SJCRH30 (cell line): Measurements from ENCODE around the gene SLC4A4. TPM values are rescaled to one million over a fixed set of nuclear protein-coding genes. Genes with fewer than 3 reads are reported as not detected.

Experiments
- DNase-seq, 2 experiments: peaks; one replicate each; pipeline ENCODE4 v3.0.0-alpha.2; 2015 to 2020
- H3K27ac ChIP-seq: fragments of 250-450 bp; sonication (Bioruptor Pico); 2 replicates; pipeline ENCODE4 v1.5.1; 2020; ENCODE audit warnings: mild to moderate bottlenecking, moderate library complexity
- H3K27me3 ChIP-seq: fragments of 250-450 bp; sonication (Bioruptor Pico); 2 replicates; pipeline ENCODE4 v1.5.1; 2020; ENCODE audit warnings: mild to moderate bottlenecking, moderate library complexity
- H3K36me3 ChIP-seq: fragments of 250-450 bp; sonication (Bioruptor Pico); 2 replicates; pipeline ENCODE4 v1.5.1; 2020; ENCODE audit warnings: mild to moderate bottlenecking, moderate library complexity
- H3K4me1 ChIP-seq: fragments of 250-450 bp; sonication (Bioruptor Pico); 2 replicates; pipeline ENCODE4 v1.5.1; 2020; ENCODE audit warnings: mild to moderate bottlenecking, moderate library complexity
- H3K4me3 ChIP-seq: fragments of 250-450 bp; sonication (Bioruptor Pico); 2 replicates; pipeline ENCODE4 v1.5.1; 2020; ENCODE audit warnings: mild to moderate bottlenecking, moderate library complexity
- H3K9me3 ChIP-seq: fragments of 250-450 bp; sonication (Bioruptor Pico); replicated peaks from 2 replicates; pipeline ENCODE4 v1.5.1; 2020; ENCODE audit warnings: mild to moderate bottlenecking, moderate library complexity
- total RNA-seq: library from RNA; depleted of rRNA; stranded (reverse); fragments of >200 nt; shearing (Covaris generic); gene quantifications from 2 replicates; pipeline ENCODE4 v1.2.3, GENCODE V29; 2014; rRNA removed

Gene SLC4A4
- total RNA-seq, result 0.04 and 0.05 TPM in 2 replicates

- Histone ChIP-seq H3K36me3 (no peaks in the 10 kb centered on the region), H3K27me3 (peaks cover 4% of the 10 kb centered on the region; the same call in 1 of the 2 replicates), H3K27ac (no peak within 1 kb of the TSS), H3K4me1 (no peaks in the 10 kb centered on the region), H3K4me3 (no peak within 1 kb of the TSS), H3K9me3 (no peaks in the 10 kb centered on the region)
- no peak for DNase-seq
Measured at GRCh38 chr4:71338846-71339593, at the start of gene SLC4A4. Gene SLC4A4, plus strand, starts transcription at chr4:71339020.

GRCh38 chr4:71290074-71290473 lies 48.7 kb upstream of the SLC4A4 start:
- no peak for DNase-seq
- Histone ChIP-seq H3K9me3 (no peaks in the 10 kb centered on the region), H3K27ac (no peak overlapping the region), H3K36me3 (no peaks in the 10 kb centered on the region), H3K4me1 (no peaks in the 10 kb centered on the region), H3K4me3 (no peak overlapping the region), H3K27me3 (no peaks in the 10 kb centered on the region)

GRCh38 chr4:71290476-71290875 lies 48.3 kb upstream of the SLC4A4 start:
- no peaks in the 10 kb centered on the region for H3K36me3 ChIP-seq
- H3K4me3 ChIP-seq, result no peak overlapping the region
- no peaks in the 10 kb centered on the region for H3K27me3 ChIP-seq
- no peak overlapping the region for H3K27ac ChIP-seq
- H3K9me3 ChIP-seq, result no peaks in the 10 kb centered on the region
- DNase-seq, result no peak
- H3K4me1 ChIP-seq, result no peaks in the 10 kb centered on the region

GRCh38 chr4:71292228-71292627 lies 46.6 kb upstream of the SLC4A4 start:
- Histone ChIP-seq H3K36me3 (no peaks in the 10 kb centered on the region), H3K27me3 (no peaks in the 10 kb centered on the region), H3K4me3 (no peak overlapping the region), H3K4me1 (no peaks in the 10 kb centered on the region), H3K27ac (no peak overlapping the region), H3K9me3 (no peaks in the 10 kb centered on the region)
- no peak for DNase-seq

- H3K36me3 ChIP-seq, result no peaks in the 10 kb centered on the region
- no peak overlapping the region for H3K4me3 ChIP-seq
- H3K27me3 ChIP-seq, result no peaks in the 10 kb centered on the region
- DNase-seq, result no peak
- H3K4me1 ChIP-seq, result no peaks in the 10 kb centered on the region
- H3K9me3 ChIP-seq, result no peaks in the 10 kb centered on the region
- no peak overlapping the region for H3K27ac ChIP-seq
Measured at GRCh38 chr4:71293705-71294104, 45.1 kb upstream of the SLC4A4 start.

- no peak overlapping the region for H3K4me3 ChIP-seq
- H3K4me1 ChIP-seq, result no peaks in the 10 kb centered on the region
- DNase-seq, result no peak
- no peak overlapping the region for H3K27ac ChIP-seq
- H3K27me3 ChIP-seq, result no peaks in the 10 kb centered on the region
- H3K36me3 ChIP-seq, result no peaks in the 10 kb centered on the region
- H3K9me3 ChIP-seq, result no peaks in the 10 kb centered on the region
Measured at GRCh38 chr4:71294301-71294700, 44.5 kb upstream of the SLC4A4 start.

GRCh38 chr4:71296945-71297344 lies 41.9 kb upstream of the SLC4A4 start:
- Histone ChIP-seq H3K36me3 (no peaks in the 10 kb centered on the region), H3K4me3 (no peak overlapping the region), H3K27me3 (no peaks in the 10 kb centered on the region), H3K4me1 (no peaks in the 10 kb centered on the region), H3K27ac (no peak overlapping the region), H3K9me3 (no peaks in the 10 kb centered on the region)
- DNase-seq, result peak in 1 of 2 experiments; percentile 8

- no peaks in the 10 kb centered on the region; the same call in 1 of the 2 replicates for H3K27me3 ChIP-seq
- H3K4me3 ChIP-seq, result no peak overlapping the region
- no peak for DNase-seq
- no peaks in the 10 kb centered on the region for H3K4me1 ChIP-seq
- no peaks in the 10 kb centered on the region for H3K36me3 ChIP-seq
- no peaks in the 10 kb centered on the region for H3K9me3 ChIP-seq
- H3K27ac ChIP-seq, result no peak overlapping the region
Measured at GRCh38 chr4:71300362-71300761, 38.5 kb upstream of the SLC4A4 start.

- no peak overlapping the region for H3K27ac ChIP-seq
- H3K4me3 ChIP-seq, result no peak overlapping the region
- H3K36me3 ChIP-seq, result no peaks in the 10 kb centered on the region
- no peaks in the 10 kb centered on the region; the same call in 1 of the 2 replicates for H3K27me3 ChIP-seq
- no peak for DNase-seq
- H3K9me3 ChIP-seq, result no peaks in the 10 kb centered on the region
- no peaks in the 10 kb centered on the region for H3K4me1 ChIP-seq
Measured at GRCh38 chr4:71300964-71301363, 37.9 kb upstream of the SLC4A4 start.

- DNase-seq, result no peak
- no peaks in the 10 kb centered on the region for H3K36me3 ChIP-seq
- H3K9me3 ChIP-seq, result no peaks in the 10 kb centered on the region
- no peaks in the 10 kb centered on the region; the same call in 1 of the 2 replicates for H3K27me3 ChIP-seq
- H3K4me3 ChIP-seq, result no peak overlapping the region
- H3K27ac ChIP-seq, result no peak overlapping the region
- H3K4me1 ChIP-seq, result no peaks in the 10 kb centered on the region
Measured at GRCh38 chr4:71303287-71303686, 35.5 kb upstream of the SLC4A4 start.

- no peaks in the 10 kb centered on the region for H3K4me1 ChIP-seq
- H3K27ac ChIP-seq, result no peak overlapping the region
- no peaks in the 10 kb centered on the region; the same call in 1 of the 2 replicates for H3K27me3 ChIP-seq
- H3K9me3 ChIP-seq, result no peaks in the 10 kb centered on the region
- H3K36me3 ChIP-seq, result no peaks in the 10 kb centered on the region
- no peak overlapping the region for H3K4me3 ChIP-seq
- no peak for DNase-seq
Measured at GRCh38 chr4:71303850-71304249, 35.0 kb upstream of the SLC4A4 start.

- Histone ChIP-seq H3K27me3 (no peaks in the 10 kb centered on the region; the same call in 1 of the 2 replicates), H3K27ac (no peak overlapping the region), H3K36me3 (no peaks in the 10 kb centered on the region), H3K4me3 (no peak overlapping the region), H3K4me1 (no peaks in the 10 kb centered on the region), H3K9me3 (no peaks in the 10 kb centered on the region)
- no peak for DNase-seq
Measured at GRCh38 chr4:71304289-71304850, 34.5 kb upstream of the SLC4A4 start.

- Histone ChIP-seq H3K27ac (no peak overlapping the region), H3K36me3 (no peaks in the 10 kb centered on the region), H3K4me1 (no peaks in the 10 kb centered on the region), H3K9me3 (no peaks in the 10 kb centered on the region), H3K4me3 (no peak overlapping the region), H3K27me3 (no peaks in the 10 kb centered on the region; the same call in 1 of the 2 replicates)
- DNase-seq, result no peak
Measured at GRCh38 chr4:71307729-71308128, 31.1 kb upstream of the SLC4A4 start.

GRCh38 chr4:71322425-71322824 lies 16.4 kb upstream of the SLC4A4 start:
- DNase-seq, result no peak
- Histone ChIP-seq H3K27ac (no peak overlapping the region), H3K36me3 (no peaks in the 10 kb centered on the region), H3K27me3 (no peaks in the 10 kb centered on the region), H3K4me3 (no peak overlapping the region), H3K9me3 (no peaks in the 10 kb centered on the region), H3K4me1 (no peaks in the 10 kb centered on the region)

- Histone ChIP-seq H3K9me3 (no peaks in the 10 kb centered on the region), H3K27ac (no peak overlapping the region), H3K4me1 (no peaks in the 10 kb centered on the region), H3K4me3 (no peak overlapping the region), H3K27me3 (no peaks in the 10 kb centered on the region; the same call in 1 of the 2 replicates), H3K36me3 (no peaks in the 10 kb centered on the region)
- DNase-seq, result no peak
Measured at GRCh38 chr4:71333368-71333767, 5.5 kb upstream of the SLC4A4 start.

GRCh38 chr4:71333960-71334359 lies 4.9 kb upstream of the SLC4A4 start:
- Histone ChIP-seq H3K4me1 (no peaks in the 10 kb centered on the region), H3K4me3 (no peak overlapping the region), H3K9me3 (no peaks in the 10 kb centered on the region), H3K27ac (no peak overlapping the region), H3K27me3 (no peaks in the 10 kb centered on the region; the same call in 1 of the 2 replicates), H3K36me3 (no peaks in the 10 kb centered on the region)
- DNase-seq, result no peak
